OCI-LY7 (cell line): ENCODE data around the gene HERC5. TPM values are rescaled to one million over a fixed set of nuclear protein-coding genes. Genes with fewer than 3 reads are reported as not detected.

Experiments
- BruUV-seq: library from RNA; stranded (reverse); fragments of 400-500 nt; replicated peaks from 2 replicates; lab custom pipeline; 2021; lab: Mats Ljungman, UMichigan
- CTCF ChIA-PET: fragments of 300-600 bp; sonication (Branson Sonifier 250); formaldehyde crosslinking; loops from one replicate; lab custom pipeline; 2022; ENCODE audit warnings: antibody characterized with exemption; ENCODE audit not compliant: unreplicated experiment; lab: Charles Lee
- POLR2A ChIA-PET: fragments of 300-600 bp; sonication (Branson Sonifier 250); formaldehyde crosslinking; loops from one replicate; lab custom pipeline; 2022; ENCODE audit warnings: antibody characterized with exemption; lab: Charles Lee
- DNase-seq: peaks from one replicate; pipeline ENCODE4 v3.0.0-alpha.2; 2015; ENCODE audit warnings: low spot score
- H2AFZ ChIP-seq: fragments of 200-600 bp; sonication (generic), shearing (Covaris generic); 2 replicates; pipeline ENCODE4 v1.6.1; 2014; ENCODE audit warnings: mild to moderate bottlenecking, antibody characterized with exemption, low read length, moderate library complexity
- H3K27ac ChIP-seq: fragments of 200-600 bp; sonication (generic); 2 replicates; pipeline ENCODE4 v1.5.1; 2014; ENCODE audit warnings: mixed run types, low read depth, mild to moderate bottlenecking, moderate library complexity, low read length, inconsistent platforms; ENCODE audit not compliant: poor library complexity, severe bottlenecking
- H3K36me3 ChIP-seq: fragments of 200-600 bp; sonication (generic); 2 replicates; pipeline ENCODE4 v1.6.1; 2014; ENCODE audit warnings: mild to moderate bottlenecking, antibody characterized with exemption, low read length, moderate library complexity, mixed read lengths; ENCODE audit not compliant: insufficient read depth
- H3K4me1 ChIP-seq: fragments of 200-600 bp; sonication (generic); 2 replicates; pipeline ENCODE4 v1.5.1; 2014; ENCODE audit warnings: mild to moderate bottlenecking, low read length; ENCODE audit not compliant: insufficient read depth, poor library complexity, severe bottlenecking
- H3K4me2 ChIP-seq: fragments of 200-600 bp; sonication (generic); 2 replicates; pipeline ENCODE4 v1.6.1; 2014; ENCODE audit warnings: mild to moderate bottlenecking, low read length
- H3K4me3 ChIP-seq: fragments of 200-600 bp; sonication (generic); 2 replicates; pipeline ENCODE4 v1.5.1; 2014; ENCODE audit warnings: mild to moderate bottlenecking, low read depth, low read length; ENCODE audit not compliant: poor library complexity, severe bottlenecking
- H3K79me2 ChIP-seq: fragments of 200-600 bp; sonication (generic); 2 replicates; pipeline ENCODE4 v1.6.1; 2016; ENCODE audit warnings: low read depth, mild to moderate bottlenecking, low read length, moderate library complexity, mixed read lengths; ENCODE audit not compliant: insufficient read depth
- H3K9me2 ChIP-seq: fragments of 200-600 bp; sonication (generic); 2 replicates; pipeline ENCODE4 v1.6.1; 2016; ENCODE audit warnings: mild to moderate bottlenecking, low read length, mixed read lengths; ENCODE audit not compliant: insufficient read depth
- H3K9me3 ChIP-seq: fragments of 200-600 bp; sonication (generic); 2 replicates; pipeline ENCODE4 v1.6.1; 2014; ENCODE audit warnings: mild to moderate bottlenecking, mixed run types, low read length, mixed read lengths
- H4K20me1 ChIP-seq: fragments of 200-600 bp; sonication (generic); 2 replicates; pipeline ENCODE4 v1.6.1; 2014; ENCODE audit warnings: mild to moderate bottlenecking, antibody characterized with exemption, low read length, moderate library complexity, mixed read lengths; ENCODE audit not compliant: insufficient read depth
- CTCF ChIP-seq: fragments of 200-600 bp; sonication (generic); conservative IDR thresholded peaks from 2 replicates; pipeline ENCODE4 v1.5.1; 2014; ENCODE audit warnings: mild to moderate bottlenecking, antibody characterized with exemption, low read length, moderate library complexity, mixed read lengths
- EZH2phosphoT487 ChIP-seq: fragments of 200-600 bp; sonication (generic); IDR thresholded peaks from 2 replicates; pipeline ENCODE4 v1.6.1; 2018; ENCODE audit warnings: low read depth, borderline replicate concordance, mild to moderate bottlenecking, mixed run types, antibody characterized with exemption, low read length, moderate library complexity, mixed read lengths
- intact Hi-C: fragments of 100-400 bp; cut with micrococcal nuclease; formaldehyde crosslinking; loops from one replicate; pipeline ENCODE4 v1.10.0; 2022; ENCODE audit not compliant: unreplicated experiment
- total RNA-seq, 2 experiments: library from RNA; depleted of rRNA in 1 of 2; stranded (reverse); fragments of >200 nt in 1 of 2; shearing (Covaris generic) in 1 of 2; gene quantifications; 2 replicates each; pipeline ENCODE4 v1.2.3, GENCODE V29; 2014 to 2022

Gene HERC5
- total RNA-seq, 2 experiments from 2014 or later, result not detected

- no TSS peak for BruUV-seq
These were observed 36.1 kb upstream of the HERC5 start for GRCh38 chr4:88420844-88421243.

GRCh38 chr4:88422403-88422802, 34.5 kb upstream of the HERC5 start:
- no peaks in the 10 kb centered on the region for H3K4me1 ChIP-seq
- H3K36me3 ChIP-seq, result no peaks in the 10 kb centered on the region
- no peak overlapping the region for H3K27ac ChIP-seq
- no peak for TF ChIP-seq CTCF
- no peak for TF ChIP-seq EZH2phosphoT487
- no TSS peak for BruUV-seq
- H2AFZ ChIP-seq, result no peak overlapping the region
- H3K4me3 ChIP-seq, result no peak overlapping the region
- no peak for DNase-seq
- H3K4me2 ChIP-seq, result no peak overlapping the region
- intact Hi-C loops, result no loop called here
- ChIA-PET POLR2A (no interaction called here), CTCF (no interaction called here)
- H3K9me2 ChIP-seq, result no peaks in the 10 kb centered on the region
- no peaks in the 10 kb centered on the region for H3K79me2 ChIP-seq
- H3K9me3 ChIP-seq, result no peaks in the 10 kb centered on the region
- no peaks in the 10 kb centered on the region for H4K20me1 ChIP-seq

More at GRCh38 chr4:88420844-88421243, 36.1 kb upstream of the HERC5 start:
- Histone ChIP-seq H3K79me2 (no peaks in the 10 kb centered on the region), H3K4me3 (no peak overlapping the region), H2AFZ (no peak overlapping the region), H3K4me1 (no peaks in the 10 kb centered on the region), H3K4me2 (no peak overlapping the region), H3K9me2 (no peaks in the 10 kb centered on the region), H4K20me1 (no peaks in the 10 kb centered on the region), H3K9me3 (no peaks in the 10 kb centered on the region), H3K27ac (no peak overlapping the region), H3K36me3 (no peaks in the 10 kb centered on the region)
- ChIA-PET POLR2A (no interaction called here), CTCF (no interaction called here)
- no peak for TF ChIP-seq CTCF
- no peak for TF ChIP-seq EZH2phosphoT487
- no peak for DNase-seq
- intact Hi-C loops, result no loop called here

GRCh38 chr4:88429401-88429800, 27.5 kb upstream of the HERC5 start:
- H3K9me3 ChIP-seq, result no peaks in the 10 kb centered on the region
- H3K36me3 ChIP-seq, result no peaks in the 10 kb centered on the region
- ChIA-PET CTCF (no interaction called here), POLR2A (no interaction called here)
- H3K79me2 ChIP-seq, result no peaks in the 10 kb centered on the region
- no peak overlapping the region for H3K4me2 ChIP-seq
- H2AFZ ChIP-seq, result no peak overlapping the region
- TF ChIP-seq EZH2phosphoT487, result no peak
- intact Hi-C loops, result no loop called here
- no peaks in the 10 kb centered on the region for H3K4me1 ChIP-seq
- H3K27ac ChIP-seq, result no peak overlapping the region
- no peaks in the 10 kb centered on the region for H4K20me1 ChIP-seq
- H3K4me3 ChIP-seq, result no peak overlapping the region
- no TSS peak for BruUV-seq
- no peaks in the 10 kb centered on the region for H3K9me2 ChIP-seq
- no peak for DNase-seq
